H1 (cell line): Measurements from ENCODE around the gene PSMD3. TPM values are rescaled to one million over a fixed set of nuclear protein-coding genes. Genes with fewer than 3 reads are reported as not detected.

Experiments
- CTCF ChIA-PET: fragments of 300-600 bp; sonication (Branson Sonifier 250); formaldehyde crosslinking; loops from one replicate; lab custom pipeline; 2021; ENCODE audit not compliant: partially characterized antibody; lab: Charles Lee
- POLR2A ChIA-PET: fragments of 300-600 bp; sonication (Branson Sonifier 250); formaldehyde crosslinking; loops from one replicate; lab custom pipeline; 2021; ENCODE audit warnings: inconsistent platforms; ENCODE audit not compliant: partially characterized antibody; lab: Charles Lee
- DNase-seq, 2 experiments: peaks; one replicate each; pipeline versions ENCODE4 v3.0.0 to v3.0.0-alpha.2; 2010 to 2022; ENCODE audit warnings: low spot score in 2 of 2, low read depth in 1 of 2, mixed read lengths in 1 of 2
- FAIRE-seq: peaks from 2 replicates; lab custom pipeline; 2011; peaks lifted over from hg19 to GRCh38; lab: Jason Lieb, UNC
- H2AFZ ChIP-seq: 2 replicates; pipeline ENCODE4 v1.8.1; 2012; ENCODE audit warnings: low read length, inconsistent platforms
- H2AK5ac ChIP-seq: 2 replicates; pipeline ENCODE4 v1.6.1; 2013; ENCODE audit warnings: low read depth, low read length
- H2BK120ac ChIP-seq: replicated peaks from 2 replicates; pipeline ENCODE3; 2013; ENCODE audit warnings: low read depth, low read length, inconsistent platforms
- H2BK12ac ChIP-seq: 2 replicates; pipeline ENCODE4 v1.6.1; 2013; ENCODE audit warnings: low read depth, low read length
- H2BK15ac ChIP-seq: 2 replicates; pipeline ENCODE4 v1.6.1; 2013; ENCODE audit warnings: low read length
- H2BK20ac ChIP-seq: 2 replicates; pipeline ENCODE4 v1.6.1; 2013; ENCODE audit warnings: low read length
- H2BK5ac ChIP-seq: 2 replicates; pipeline ENCODE4 v1.6.1; 2013; ENCODE audit warnings: low read depth, low read length
- H3K14ac ChIP-seq: 2 replicates; pipeline ENCODE4 v1.6.1; 2013; ENCODE audit warnings: inconsistent platforms; ENCODE audit not compliant: insufficient read length
- H3K18ac ChIP-seq: 2 replicates; pipeline ENCODE4 v1.6.1; 2013; ENCODE audit warnings: low read length; ENCODE audit errors: extremely low read depth
- H3K23ac ChIP-seq: 2 replicates; pipeline ENCODE4 v1.6.1; 2013; ENCODE audit warnings: inconsistent platforms; ENCODE audit not compliant: insufficient read length
- H3K23me2 ChIP-seq: 2 replicates; pipeline ENCODE4 v1.6.1; 2013; ENCODE audit warnings: low read depth, low read length
- H3K27ac ChIP-seq: 2 replicates; pipeline ENCODE4 v1.6.1; 2011; ENCODE audit warnings: low read depth, low read length, inconsistent platforms
- H3K27me3 ChIP-seq, 4 experiments: replicated peaks in 1 of 4; 1 replicate in 1 of 4; 2 replicates in 3 of 4; pipeline versions ENCODE4 v1.6.1 to v1.8.1; 2011 to 2013; ENCODE audit warnings: low read length in 3 of 4, mild to moderate bottlenecking in 3 of 4, inconsistent platforms in 2 of 4, mixed read lengths in 2 of 4, moderate library complexity in 1 of 4; ENCODE audit not compliant: control insufficient read depth in 3 of 4, insufficient read depth in 3 of 4; ENCODE audit errors: extremely low read depth in 1 of 4
- H3K36me3 ChIP-seq, 4 experiments: 2 replicates each; pipeline versions ENCODE4 v1.6.1 to v1.8.1; 2011 to 2013; ENCODE audit warnings: mild to moderate bottlenecking in 4 of 4, low read length in 3 of 4, moderate library complexity in 2 of 4, control low read depth in 1 of 4, inconsistent platforms in 1 of 4; ENCODE audit not compliant: insufficient read depth in 4 of 4, control insufficient read depth in 2 of 4
- H3K4ac ChIP-seq: replicated peaks from 2 replicates; pipeline ENCODE3; 2013; ENCODE audit warnings: low read length, low read depth, mixed read lengths, inconsistent platforms; ENCODE audit not compliant: insufficient read length
- H3K4me1 ChIP-seq, 4 experiments: replicated peaks in 1 of 4; 1 replicate in 1 of 4; 2 replicates in 3 of 4; pipeline versions ENCODE4 v1.6.1 to v1.8.1; 2011 to 2013; ENCODE audit warnings: low read length in 3 of 4, inconsistent platforms in 2 of 4, mixed read lengths in 1 of 4; ENCODE audit not compliant: insufficient read depth in 4 of 4, control insufficient read depth in 3 of 4
- H3K4me2 ChIP-seq, 2 experiments: 2 replicates each; pipeline versions ENCODE4 v1.6.1 to v1.8.1; 2011 to 2013; ENCODE audit warnings: low read depth in 2 of 2, low read length in 2 of 2, control low read depth in 1 of 2, inconsistent platforms in 1 of 2, mild to moderate bottlenecking in 1 of 2; ENCODE audit not compliant: insufficient read depth in 1 of 2
- H3K4me3 ChIP-seq, 4 experiments: fragments of 200-600, 300-600 bp in 1 of 4; sonication (generic), shearing (Covaris generic), sonication (Bioruptor Twin) in 1 of 4; 2 replicates each; pipeline versions ENCODE4 v1.5.1 to v1.8.1; 2011 to 2016; ENCODE audit warnings: low read length in 4 of 4, low read depth in 3 of 4, control low read depth in 2 of 4, inconsistent platforms in 2 of 4, mild to moderate bottlenecking in 2 of 4, mixed read lengths in 1 of 4, moderate library complexity in 1 of 4; ENCODE audit not compliant: insufficient read depth in 2 of 4; ENCODE audit errors: extremely low read depth in 1 of 4
- H3K56ac ChIP-seq: replicated peaks from 2 replicates; pipeline ENCODE3; 2013; ENCODE audit warnings: low read depth, mild to moderate bottlenecking, mixed read lengths, low read length, inconsistent platforms; ENCODE audit not compliant: insufficient read length
- H3K79me1 ChIP-seq: 2 replicates; pipeline ENCODE4 v1.6.1; 2013; ENCODE audit warnings: low read depth, low read length, control low read depth
- H3K79me2 ChIP-seq, 2 experiments: 2 replicates each; pipeline versions ENCODE4 v1.6.1 to v1.8.1; 2012 to 2013; ENCODE audit warnings: low read length in 2 of 2, mild to moderate bottlenecking in 2 of 2, inconsistent platforms in 1 of 2; ENCODE audit not compliant: insufficient read depth in 2 of 2, control insufficient read depth in 1 of 2
- H3K9ac ChIP-seq, 4 experiments: replicated peaks in 1 of 4; 1 replicate in 1 of 4; 2 replicates in 3 of 4; pipeline versions ENCODE4 v1.6.1 to v1.8.1; 2011 to 2013; ENCODE audit warnings: low read depth in 3 of 4, low read length in 3 of 4, control low read depth in 2 of 4, mild to moderate bottlenecking in 2 of 4, moderate library complexity in 2 of 4, inconsistent platforms in 1 of 4; ENCODE audit errors: extremely low read depth in 1 of 4
- H3K9me3 ChIP-seq, 2 experiments: 2 replicates each; pipeline versions ENCODE4 v1.6.1 to v1.8.1; 2012 to 2013; ENCODE audit warnings: mild to moderate bottlenecking in 2 of 2, moderate library complexity in 2 of 2, control low read depth in 1 of 2, inconsistent platforms in 1 of 2, low read depth in 1 of 2, low read length in 1 of 2, mixed read lengths in 1 of 2; ENCODE audit not compliant: insufficient read depth in 2 of 2
- H4K20me1 ChIP-seq, 2 experiments: replicated peaks in 1 of 2; 2 replicates each; pipeline versions ENCODE3 to v1.8.1; 2011 to 2013; ENCODE audit warnings: inconsistent platforms in 2 of 2, low read length in 2 of 2, mild to moderate bottlenecking in 1 of 2; ENCODE audit not compliant: insufficient read depth in 2 of 2, control insufficient read depth in 1 of 2
- H4K5ac ChIP-seq: 2 replicates; pipeline ENCODE4 v1.6.1; 2013; ENCODE audit warnings: low read length, low read depth, mixed read lengths, inconsistent platforms; ENCODE audit not compliant: insufficient read length
- H4K8ac ChIP-seq: 2 replicates; pipeline ENCODE4 v1.8.0; 2013; ENCODE audit warnings: mild to moderate bottlenecking, moderate library complexity, low read length, inconsistent platforms; ENCODE audit not compliant: insufficient read depth; ENCODE audit errors: extremely low read depth
- H4K91ac ChIP-seq: replicated peaks from 2 replicates; pipeline ENCODE3; 2013; ENCODE audit warnings: low read length, mixed read lengths, inconsistent platforms; ENCODE audit not compliant: insufficient read length
- CHD2 ChIP-seq: IDR thresholded peaks from 2 replicates; pipeline ENCODE4 v1.6.1; 2012; ENCODE audit warnings: low read length, improper control_type of control experiment
- CREB1 ChIP-seq: IDR thresholded peaks from 2 replicates; pipeline ENCODE4 v1.6.1; 2012; ENCODE audit warnings: inconsistent platforms
- JUND ChIP-seq: IDR thresholded peaks from 2 replicates; pipeline ENCODE4 v1.6.1; 2011; ENCODE audit warnings: mild to moderate bottlenecking, improper control_type of control experiment, low read length
- KDM1A ChIP-seq: fragments of 200-600, 300-600 bp; sonication (generic); IDR thresholded peaks from 2 replicates; pipeline ENCODE4 v1.7.1; 2016; ENCODE audit warnings: mild to moderate bottlenecking, low read length, borderline replicate concordance
- KDM5A ChIP-seq: fragments of 200-600 bp; IDR thresholded peaks from 2 replicates; pipeline ENCODE4 v1.7.1; 2012; ENCODE audit warnings: mild to moderate bottlenecking, low read length, inconsistent platforms, mixed read lengths
- NANOG ChIP-seq: IDR thresholded peaks from 2 replicates; pipeline ENCODE4 v1.6.1; 2011; ENCODE audit warnings: low read length, low read depth, mild to moderate bottlenecking, inconsistent platforms; ENCODE audit not compliant: insufficient read depth, poor library complexity, severe bottlenecking
- PHF8 ChIP-seq: fragments of 200-600 bp; sonication (generic); conservative IDR thresholded peaks from 2 replicates; pipeline ENCODE4 v1.7.1; 2012; ENCODE audit warnings: low read depth, mild to moderate bottlenecking, inconsistent platforms, low read length, moderate library complexity
- POLR2A ChIP-seq, 2 experiments: IDR thresholded peaks; 1 replicate in 1 of 2; 2 replicates in 1 of 2; pipeline ENCODE4 v1.6.1; 2011; ENCODE audit warnings: low read depth in 2 of 2, low read length in 2 of 2, mild to moderate bottlenecking in 2 of 2; ENCODE audit errors: control extremely low read depth in 1 of 2
- POLR2AphosphoS5 ChIP-seq: IDR thresholded peaks from 2 replicates; pipeline ENCODE4 v1.6.1; 2011; ENCODE audit warnings: low read depth, low read length
- RBBP5 ChIP-seq: IDR thresholded peaks from 2 replicates; pipeline ENCODE4 v1.7.1; 2012; ENCODE audit warnings: low read depth, mild to moderate bottlenecking, inconsistent platforms, low read length, moderate library complexity, borderline replicate concordance
- SUZ12 ChIP-seq: fragments of 200-600 bp; sonication (generic); IDR thresholded peaks from 2 replicates; pipeline ENCODE4 v1.6.1; 2012; ENCODE audit warnings: mild to moderate bottlenecking, inconsistent platforms, low read length, moderate library complexity, mixed read lengths
- TAF1 ChIP-seq: IDR thresholded peaks from 2 replicates; pipeline ENCODE4 v1.6.1; 2011; ENCODE audit warnings: mild to moderate bottlenecking, low read depth, low read length
- TBP ChIP-seq: IDR thresholded peaks from 2 replicates; pipeline ENCODE4 v1.6.1; 2011; ENCODE audit warnings: low read depth, low read length, improper control_type of control experiment
- YY1 ChIP-seq: IDR thresholded peaks from 2 replicates; pipeline ENCODE4 v1.6.1; 2011; ENCODE audit warnings: low read depth, mild to moderate bottlenecking, low read length
- WGBS, 2 experiments: shearing (Covaris generic) in 1 of 2; methylation state at CpG; one replicate each; pipeline versions ENCODE4 v1.1.6 to v1.1.7; 2013 to 2015; ENCODE audit warnings: low lambda C conversion rate in 2 of 2, mixed read lengths in 2 of 2, inconsistent platforms in 1 of 2, low coverage in 1 of 2, missing lambda C conversion rate in 1 of 2; ENCODE audit not compliant: insufficient replicate concordance in 2 of 2, insufficient coverage in 1 of 2, insufficient read length in 1 of 2; ENCODE audit errors: extremely low coverage in 1 of 2, missing lambda C conversion rate in 1 of 2; 5-methylcytosine and 5-hydroxymethylcytosine counted together
- polyA plus RNA-seq, 7 experiments: library from polyadenylated mRNA; depleted of rRNA in 3 of 7; stranded (reverse) in 5 of 7; unstranded in 2 of 7; fragments of >200 nt in 5 of 7; fragments of 200-250 nt in 2 of 7; gene quantifications; 1 replicate in 5 of 7; 2 replicates in 1 of 7; 4 replicates in 1 of 7; pipeline versions ENCODE4 v1.2.1 to v1.2.3, GENCODE V29; 2011 to 2013; ENCODE audit warnings: missing spikeins in 2 of 7, mixed read lengths in 2 of 7
- total RNA-seq: library from RNA; stranded (reverse); fragmentation: NEBNext Ultra II Directional; extraction: Animal tissue kit (Norgen Biotek cat#: 25700); gene quantifications from 2 replicates; pipeline ENCODE4 v1.2.1, GENCODE V29; 2021

The PSMD3 gene
- total and polyA plus RNA-seq, 2 of the 8 experiments (the other 6 are each of a cell fraction or from before 2014, with no cell fraction given): 151 to 198 TPM

- peak overlapping the region; percentile 89 for H3K27ac ChIP-seq
- TF ChIP-seq POLR2AphosphoS5 (peak; percentile 87), KDM1A (no peak), PHF8 (peak; percentile 65), POLR2A (IDR thresholded peaks at IDR 0.05; ENCODE audit: control extremely low read depth in 1 of 2, low read depth in 2 of 2, low read length in 2 of 2) (peak in 1 of 2 experiments; percentile 92; a peak in 2 of 3 replicates), SUZ12 (no peak), YY1 (peak; percentile 16; the same call in 1 of the 2 replicates), RBBP5 (peak; percentile 23; the same call in 1 of the 2 replicates), JUND (no peak), CREB1 (no peak), KDM5A (no peak), TAF1 (peak; percentile 68), TBP (peak; percentile 58; the same call in 1 of the 2 replicates), NANOG (peak; percentile 44), CHD2 (no peak)
Measured at GRCh38 chr17:39953471-39953888, 27.1 kb upstream of the PSMD3 start.

More at GRCh38 chr17:39953471-39953888, 27.1 kb upstream of the PSMD3 start:
- 0 out of 2 replicates have a peak overlapping the region, but pooled peaks have one; percentile 27 for H2AFZ ChIP-seq
- no peaks in the 10 kb centered on the region for H4K20me1 ChIP-seq
- no peak overlapping the region for H3K23ac ChIP-seq
- peak overlapping the region; percentile 84 for H4K5ac ChIP-seq
- H3K36me3 ChIP-seq: no peaks in the 10 kb centered on the region
- ChIA-PET CTCF (interaction anchor here (0.6 to 2.5 kb wide), 3 partner anchors 25 to 237 kb away, joined by 3 to 12 read pairs (median 3); partner anchors contain the start of gene PSMD3), POLR2A (interaction anchor here (0.6 to 1.8 kb wide), 8 partner anchors 9 to 290 kb away, joined by 3 to 7 read pairs (median 4); partner anchors contain the start of genes GSDMA, LRRC3C, ORMDL3 and PSMD3)
- peak overlapping the region; percentile 57 for H3K56ac ChIP-seq
- H4K91ac ChIP-seq: peak overlapping the region; percentile 91
- peak overlapping the region; percentile 34; the same call in 1 of the 2 replicates for H2BK15ac ChIP-seq
- H3K27me3 ChIP-seq: peaks cover 0 to 5% (median 2%) of the 10 kb centered on the region in 4 experiments; a peak in 3 of 7 replicates
- peak overlapping the region; percentile 25 for H2BK120ac ChIP-seq
- FAIRE-seq (peak; percentile 86), DNase-seq (no peak)
- H2BK5ac ChIP-seq: peak overlapping the region; percentile 93
- H3K4me1 ChIP-seq: peaks cover 0 to 13% (median 7%) of the 10 kb centered on the region in 4 experiments; a peak in 6 of 7 replicates
- peak overlapping the region; percentile 48 for H3K4ac ChIP-seq
- H2AK5ac ChIP-seq: peak overlapping the region; percentile 94; the same call in 1 of the 2 replicates
- H3K9ac ChIP-seq: peak overlapping the region in 3 of 4 experiments; percentile 60 to 67 (median 64); a peak in 6 of 7 replicates
- 18% methylated on average over 9 of the region's 9 CpGs; no CpG with 5 or more reads in 1 of the 2 experiments for WGBS, 2 experiments
- H3K9me3 ChIP-seq: no peaks in the 10 kb centered on the region
- peak overlapping the region; percentile 75 for H2BK12ac ChIP-seq
- H3K4me3 ChIP-seq: peak overlapping the region; percentile 30 to 66 (median 46); a peak in 7 of 8 replicates
- no peaks in the 10 kb centered on the region for H3K79me2 ChIP-seq
- H3K18ac ChIP-seq: peak overlapping the region; percentile 39
- no peak overlapping the region for H4K8ac ChIP-seq
- H2BK20ac ChIP-seq: no peak overlapping the region
- H3K79me1 ChIP-seq: 0 out of 2 replicates have a peak, but pooled peaks cover 2% of the 10 kb centered on the region
- peaks cover 4% of the 10 kb centered on the region; the same call in 1 of the 2 replicates for H3K23me2 ChIP-seq
- H3K14ac ChIP-seq: no peak overlapping the region
- peak overlapping the region; percentile 80 to 91 for H3K4me2 ChIP-seq
